Fibroblast of lung (primary cell): ENCODE data around the gene XAB2. TPM values are rescaled to one million over a fixed set of nuclear protein-coding genes. Genes with fewer than 3 reads are reported as not detected.

ENCODE experiments used
- DNase-seq, 2 donors: peaks; one replicate each; pipeline versions ENCODE4 v3.0.0 to v3.0.0-alpha.2; 2010; ENCODE audit warnings: low read depth in 2 of 2
- H2AFZ ChIP-seq: 2 replicates; pipeline ENCODE4 v1.5.1; 2012; ENCODE audit warnings: low read length, control low read depth, inconsistent platforms
- H3K27ac ChIP-seq: 2 replicates; pipeline ENCODE4 v1.5.1; 2011; ENCODE audit warnings: low read length, control low read depth; ENCODE audit not compliant: insufficient read depth
- H3K27me3 ChIP-seq: 2 replicates; pipeline ENCODE4 v1.5.1; 2011; ENCODE audit warnings: mild to moderate bottlenecking, low read length; ENCODE audit not compliant: control insufficient read depth, insufficient read depth
- H3K36me3 ChIP-seq: 2 replicates; pipeline ENCODE4 v1.5.1; 2011; ENCODE audit warnings: low read length; ENCODE audit not compliant: control insufficient read depth, insufficient read depth
- H3K4me1 ChIP-seq: 2 replicates; pipeline ENCODE4 v1.5.1; 2011; ENCODE audit warnings: low read length; ENCODE audit not compliant: control insufficient read depth, insufficient read depth; ENCODE audit errors: extremely low read depth
- H3K4me2 ChIP-seq: 2 replicates; pipeline ENCODE4 v1.5.1; 2011; ENCODE audit warnings: low read length, control low read depth; ENCODE audit not compliant: insufficient read depth; ENCODE audit errors: extremely low read depth
- H3K4me3 ChIP-seq, 4 experiments: fragments of 200-600 bp in 1 of 4; sonication (generic) in 1 of 4; replicated peaks in 1 of 4; 2 replicates each; pipeline ENCODE4 v1.5.1; 2011 to 2016; ENCODE audit warnings: low read length in 4 of 4, low read depth in 3 of 4, mild to moderate bottlenecking in 3 of 4, control low read depth in 2 of 4, inconsistent platforms in 1 of 4, mixed read lengths in 1 of 4; ENCODE audit not compliant: insufficient read depth in 1 of 4; ENCODE audit errors: control extremely low read depth in 1 of 4
- H3K79me2 ChIP-seq: 2 replicates; pipeline ENCODE4 v1.5.1; 2012; ENCODE audit warnings: mild to moderate bottlenecking, low read length, inconsistent platforms; ENCODE audit not compliant: control insufficient read depth, insufficient read depth
- H3K9ac ChIP-seq: 2 replicates; pipeline ENCODE4 v1.5.1; 2011; ENCODE audit warnings: mild to moderate bottlenecking, low read length, control low read depth; ENCODE audit not compliant: insufficient read depth
- H3K9me3 ChIP-seq: 2 replicates; pipeline ENCODE4 v1.5.1; 2012; ENCODE audit warnings: low read depth, low read length; ENCODE audit not compliant: control insufficient read depth, insufficient read depth
- H4K20me1 ChIP-seq: 2 replicates; pipeline ENCODE4 v1.5.1; 2011; ENCODE audit warnings: low read length; ENCODE audit not compliant: control insufficient read depth, insufficient read depth; ENCODE audit errors: extremely low read depth
- EZH2 ChIP-seq: IDR thresholded peaks from 2 replicates; pipeline ENCODE4 v1.5.1; 2012; ENCODE audit warnings: low read length, control low read depth, mild to moderate bottlenecking; ENCODE audit errors: missing control alignments
- polyA plus RNA-seq, 2 donors: library from polyadenylated mRNA; depleted of rRNA in 1 of 2; stranded (reverse) in 1 of 2; unstranded in 1 of 2; fragments of >200 nt; gene quantifications; 2 replicates each; pipeline ENCODE4 v1.2.1, GENCODE V29; 2011 to 2012; ENCODE audit warnings: missing spikeins in 1 of 2
- total RNA-seq: library from RNA; depleted of rRNA; stranded (reverse); fragments of >200 nt; gene quantifications from 2 replicates; pipeline ENCODE4 v1.2.1, GENCODE V29; 2014
- TF ChIP-seq, protein P1 (sequence below), 2 donors: IDR thresholded peaks in 1 of 2; conservative IDR thresholded peaks in 1 of 2; 1 replicate in 1 of 2; 2 replicates in 1 of 2; pipeline ENCODE4 v1.5.1; 2011 to 2012; ENCODE audit warnings: low read length in 2 of 2, control low read depth in 1 of 2, inconsistent platforms in 1 of 2, low read depth in 1 of 2, mild to moderate bottlenecking in 1 of 2

XAB2 gene
- total and polyA plus RNA-seq, 2 donors (not counting 1 experiment from before 2014, with no cell fraction given): 12.5 to 28.2 TPM

GRCh38 chr19:7635670-7636069 lies 6.3 kb upstream of the XAB2 start:
- DNase-seq: no peak
- no peak for TF ChIP-seq EZH2
- TF ChIP-seq, protein P1, sequence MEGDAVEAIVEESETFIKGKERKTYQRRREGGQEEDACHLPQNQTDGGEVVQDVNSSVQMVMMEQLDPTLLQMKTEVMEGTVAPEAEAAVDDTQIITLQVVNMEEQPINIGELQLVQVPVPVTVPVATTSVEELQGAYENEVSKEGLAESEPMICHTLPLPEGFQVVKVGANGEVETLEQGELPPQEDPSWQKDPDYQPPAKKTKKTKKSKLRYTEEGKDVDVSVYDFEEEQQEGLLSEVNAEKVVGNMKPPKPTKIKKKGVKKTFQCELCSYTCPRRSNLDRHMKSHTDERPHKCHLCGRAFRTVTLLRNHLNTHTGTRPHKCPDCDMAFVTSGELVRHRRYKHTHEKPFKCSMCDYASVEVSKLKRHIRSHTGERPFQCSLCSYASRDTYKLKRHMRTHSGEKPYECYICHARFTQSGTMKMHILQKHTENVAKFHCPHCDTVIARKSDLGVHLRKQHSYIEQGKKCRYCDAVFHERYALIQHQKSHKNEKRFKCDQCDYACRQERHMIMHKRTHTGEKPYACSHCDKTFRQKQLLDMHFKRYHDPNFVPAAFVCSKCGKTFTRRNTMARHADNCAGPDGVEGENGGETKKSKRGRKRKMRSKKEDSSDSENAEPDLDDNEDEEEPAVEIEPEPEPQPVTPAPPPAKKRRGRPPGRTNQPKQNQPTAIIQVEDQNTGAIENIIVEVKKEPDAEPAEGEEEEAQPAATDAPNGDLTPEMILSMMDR (conservative IDR thresholded peaks at IDR 0.05 in 1 of 2, IDR thresholded peaks at IDR 0.05 in 1 of 2; ENCODE audit: low read depth in 1 of 2, low read length in 2 of 2): no peak
- no peak overlapping the region for H3K9ac ChIP-seq
- peaks cover 2% of the 10 kb centered on the region for H3K79me2 ChIP-seq
- H3K9me3 ChIP-seq: no peaks in the 10 kb centered on the region
- no peak overlapping the region for H2AFZ ChIP-seq
- peaks cover 8% of the 10 kb centered on the region for H3K27me3 ChIP-seq
- H3K27ac ChIP-seq: no peak overlapping the region
- no peaks in the 10 kb centered on the region for H3K36me3 ChIP-seq
- H3K4me2 ChIP-seq: no peak overlapping the region
- H3K4me1 ChIP-seq: peaks cover under 1% of the 10 kb centered on the region
- no peak overlapping the region for H3K4me3 ChIP-seq
- no peaks in the 10 kb centered on the region for H4K20me1 ChIP-seq

GRCh38 chr19:7633698-7634097 lies 4.4 kb upstream of the XAB2 start, which contains the start of gene PCP2:
Gene PCP2, minus strand, starts transcription at chr19:7633719. Its CDS starts 262 bp downstream, at chr19:7633457.
- Histone ChIP-seq H3K4me3 (no peak within 1 kb of the TSS), H3K9me3 (no peaks in the 10 kb centered on the region), H3K27me3 (peaks cover 8% of the 10 kb centered on the region), H4K20me1 (no peaks in the 10 kb centered on the region), H3K27ac (no peak within 1 kb of the TSS), H2AFZ (no peak within 1 kb of the TSS), H3K9ac (no peak within 1 kb of the TSS), H3K36me3 (no peaks in the 10 kb centered on the region), H3K4me1 (peaks cover 5% of the 10 kb centered on the region), H3K79me2 (peaks cover 19% of the 10 kb centered on the region), H3K4me2 (no peak within 1 kb of the TSS)
- no peak for DNase-seq
- no peak for TF ChIP-seq EZH2
- TF ChIP-seq, protein P1 (conservative IDR thresholded peaks at IDR 0.05 in 1 of 2, IDR thresholded peaks at IDR 0.05 in 1 of 2; ENCODE audit: low read depth in 1 of 2, low read length in 2 of 2): no peak

GRCh38 chr19:7632340-7633203 lies 3.2 kb upstream of the XAB2 start:
- Histone ChIP-seq H3K4me2 (no peak overlapping the region), H3K27me3 (peaks cover 8% of the 10 kb centered on the region), H3K9me3 (no peaks in the 10 kb centered on the region), H3K9ac (no peak overlapping the region), H3K4me1 (peaks cover 9% of the 10 kb centered on the region), H2AFZ (no peak overlapping the region), H3K36me3 (no peaks in the 10 kb centered on the region), H3K4me3 (no peak overlapping the region), H3K79me2 (peaks cover 30% of the 10 kb centered on the region), H4K20me1 (no peaks in the 10 kb centered on the region), H3K27ac (no peak overlapping the region)
- TF ChIP-seq, protein P1 (conservative IDR thresholded peaks at IDR 0.05 in 1 of 2, IDR thresholded peaks at IDR 0.05 in 1 of 2; ENCODE audit: low read depth in 1 of 2, low read length in 2 of 2): no peak
- TF ChIP-seq EZH2: no peak
- no peak for DNase-seq
